ENCODE measurements around the gene GAL3ST1. TPM values are rescaled to one million over a fixed set of nuclear protein-coding genes. Genes with fewer than 3 reads are reported as not detected.
A peak's percentile ranks its signal among the peaks of the same experiment; 100 is the strongest.
"Not testable (repeated sequence)": the region's sequence is repeated elsewhere in the genome, so short reads cannot be mapped to it uniquely, and the experiment has no call there.

The GAL3ST1 gene
- total RNA-seq, 3 donors from 2014 or later: 0.16 to 0.38 TPM; not detected in 1

- DNase-seq (no peak), ATAC-seq (no peak)
- Mint-ChIP-seq H3K36me3 (ENCODE audit: insufficient read depth) (no peaks in the 10 kb centered on the region), H3K27me3 (ENCODE audit: low read depth) (peaks cover 9% of the 10 kb centered on the region), H3K4me1 (ENCODE audit: low read depth) (no peaks in the 10 kb centered on the region), H3K9me3 (no peaks in the 10 kb centered on the region), H3K4me3 (no peak overlapping the region)
Measured at GRCh38 chr22:30564761-30565119, 9.7 kb downstream of the GAL3ST1 start.

- ATAC-seq: no peak
- peaks cover 9% of the 10 kb centered on the region for H3K27me3 Mint-ChIP-seq (ENCODE audit: low read depth)
- H3K4me1 Mint-ChIP-seq (ENCODE audit: low read depth): no peaks in the 10 kb centered on the region
- no peak overlapping the region for H3K4me3 Mint-ChIP-seq
- no peaks in the 10 kb centered on the region for H3K36me3 Mint-ChIP-seq (ENCODE audit: insufficient read depth)
- H3K9me3 Mint-ChIP-seq: no peaks in the 10 kb centered on the region
- DNase-seq: no peak
Measured at GRCh38 chr22:30564045-30564760, 10.3 kb downstream of the GAL3ST1 start.

- H3K27me3 Mint-ChIP-seq (ENCODE audit: low read depth): peaks cover 4% of the 10 kb centered on the region
- no peak overlapping the region for H3K4me3 Mint-ChIP-seq
- no peaks in the 10 kb centered on the region for H3K36me3 Mint-ChIP-seq (ENCODE audit: insufficient read depth)
- no peaks in the 10 kb centered on the region for H3K4me1 Mint-ChIP-seq (ENCODE audit: low read depth)
- no peak for DNase-seq
- no peaks in the 10 kb centered on the region for H3K9me3 Mint-ChIP-seq
- no peak for ATAC-seq
Measured at GRCh38 chr22:30562366-30562765, 12.1 kb downstream of the GAL3ST1 start.

DNA sequence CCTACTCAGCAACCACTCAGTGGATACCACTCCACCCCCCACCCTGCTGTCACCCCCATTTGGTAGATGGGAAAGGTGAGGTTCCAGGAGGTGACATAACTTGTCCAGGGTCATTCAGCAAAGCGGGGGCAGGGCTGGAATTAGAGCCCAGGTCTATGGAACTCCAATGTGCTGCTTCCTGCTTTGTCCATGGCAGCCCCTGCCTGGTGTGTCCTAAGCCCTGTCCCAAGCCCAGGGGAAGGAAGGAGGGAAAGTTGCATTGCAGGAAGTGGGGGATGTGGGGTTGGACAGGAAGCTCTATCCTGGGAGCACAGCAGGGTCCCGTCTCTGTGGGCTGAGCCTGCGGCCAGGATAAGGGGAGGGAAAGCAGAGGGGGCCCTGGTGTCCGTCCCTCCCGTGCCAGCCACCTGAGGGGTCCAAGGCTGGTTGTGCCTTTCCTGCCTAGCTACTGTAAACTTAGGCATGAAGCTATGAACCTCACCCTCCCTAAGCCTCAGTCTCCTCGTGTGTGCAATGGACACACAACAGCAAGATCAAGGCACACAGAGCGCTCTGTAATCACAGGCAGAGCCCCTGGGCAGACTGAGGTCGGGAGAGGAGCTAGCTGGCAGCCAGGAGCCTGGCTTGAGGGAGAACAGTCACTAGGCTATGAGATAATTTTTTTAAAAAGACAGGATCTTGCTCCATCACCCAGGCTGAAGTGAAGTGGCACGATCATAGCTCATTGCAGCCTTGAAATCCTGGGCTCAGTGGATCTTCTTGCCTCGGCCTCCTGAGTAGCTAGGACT lies 12.9 kb downstream of the GAL3ST1 start:
- Mint-ChIP-seq H3K9me3 (no peaks in the 10 kb centered on the region), H3K36me3 (ENCODE audit: insufficient read depth) (no peaks in the 10 kb centered on the region), H3K4me3 (no peak overlapping the region), H3K4me1 (ENCODE audit: low read depth) (no peaks in the 10 kb centered on the region), H3K27me3 (ENCODE audit: low read depth) (peaks cover 4% of the 10 kb centered on the region)
- DNase-seq (no peak), ATAC-seq (no peak)

- H3K9me3 Mint-ChIP-seq; H3K4me1 Mint-ChIP-seq (ENCODE audit: low read depth); H3K4me3 Mint-ChIP-seq; H3K27me3 Mint-ChIP-seq (ENCODE audit: low read depth); DNase-seq; H3K36me3 Mint-ChIP-seq (ENCODE audit: insufficient read depth): not testable (repeated sequence)
- ATAC-seq: peak; percentile 54 to 63
Measured at GRCh38 chr22:30560643-30561202, 13.7 kb downstream of the GAL3ST1 start.

- no peak for DNase-seq
- Mint-ChIP-seq H3K36me3 (ENCODE audit: insufficient read depth) (peaks cover 4% of the 10 kb centered on the region), H3K4me1 (ENCODE audit: low read depth) (no peaks in the 10 kb centered on the region), H3K4me3 (no peak overlapping the region), H3K9me3 (no peaks in the 10 kb centered on the region), H3K27me3 (ENCODE audit: low read depth) (peaks cover 4% of the 10 kb centered on the region)
- ATAC-seq: no peak
Measured at GRCh38 chr22:30559889-30560288, 14.6 kb downstream of the GAL3ST1 start.

DNA sequence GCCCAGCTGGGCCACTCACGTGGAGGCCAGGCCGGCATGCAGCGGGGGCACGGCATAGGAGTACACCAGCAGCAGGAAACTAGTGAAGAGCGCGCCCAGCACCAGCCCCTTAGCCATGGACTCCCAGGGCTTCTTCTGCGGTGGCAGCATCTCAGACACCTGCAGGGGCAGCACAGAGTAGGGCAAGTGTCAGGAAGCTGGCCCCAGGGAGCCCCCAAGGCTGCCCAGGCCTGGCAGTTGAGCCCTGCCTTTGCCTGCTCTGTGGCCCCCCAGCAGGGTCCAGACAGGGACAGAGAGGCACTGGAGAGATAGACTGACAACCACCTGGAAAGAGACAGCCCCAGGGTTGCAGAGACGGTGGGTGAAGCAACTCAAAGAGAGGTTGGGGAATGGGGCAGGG lies 17.2 kb downstream of the GAL3ST1 start:
- ATAC-seq (no peak), DNase-seq (no peak)
- Mint-ChIP-seq H3K4me1 (ENCODE audit: low read depth) (no peaks in the 10 kb centered on the region), H3K4me3 (no peak overlapping the region), H3K36me3 (ENCODE audit: insufficient read depth) (peaks cover 4% of the 10 kb centered on the region), H3K27me3 (ENCODE audit: low read depth) (peaks cover 2% of the 10 kb centered on the region), H3K9me3 (no peaks in the 10 kb centered on the region)

GRCh38 chr22:30556388-30556787 lies 18.1 kb downstream of the GAL3ST1 start:
- H3K36me3 Mint-ChIP-seq (ENCODE audit: insufficient read depth): peaks cover 4% of the 10 kb centered on the region
- no peak for ATAC-seq
- H3K4me3 Mint-ChIP-seq: no peak overlapping the region
- no peaks in the 10 kb centered on the region for H3K4me1 Mint-ChIP-seq (ENCODE audit: low read depth)
- DNase-seq: no peak
- no peaks in the 10 kb centered on the region for H3K9me3 Mint-ChIP-seq
- H3K27me3 Mint-ChIP-seq (ENCODE audit: low read depth): peaks cover 2% of the 10 kb centered on the region

DNA sequence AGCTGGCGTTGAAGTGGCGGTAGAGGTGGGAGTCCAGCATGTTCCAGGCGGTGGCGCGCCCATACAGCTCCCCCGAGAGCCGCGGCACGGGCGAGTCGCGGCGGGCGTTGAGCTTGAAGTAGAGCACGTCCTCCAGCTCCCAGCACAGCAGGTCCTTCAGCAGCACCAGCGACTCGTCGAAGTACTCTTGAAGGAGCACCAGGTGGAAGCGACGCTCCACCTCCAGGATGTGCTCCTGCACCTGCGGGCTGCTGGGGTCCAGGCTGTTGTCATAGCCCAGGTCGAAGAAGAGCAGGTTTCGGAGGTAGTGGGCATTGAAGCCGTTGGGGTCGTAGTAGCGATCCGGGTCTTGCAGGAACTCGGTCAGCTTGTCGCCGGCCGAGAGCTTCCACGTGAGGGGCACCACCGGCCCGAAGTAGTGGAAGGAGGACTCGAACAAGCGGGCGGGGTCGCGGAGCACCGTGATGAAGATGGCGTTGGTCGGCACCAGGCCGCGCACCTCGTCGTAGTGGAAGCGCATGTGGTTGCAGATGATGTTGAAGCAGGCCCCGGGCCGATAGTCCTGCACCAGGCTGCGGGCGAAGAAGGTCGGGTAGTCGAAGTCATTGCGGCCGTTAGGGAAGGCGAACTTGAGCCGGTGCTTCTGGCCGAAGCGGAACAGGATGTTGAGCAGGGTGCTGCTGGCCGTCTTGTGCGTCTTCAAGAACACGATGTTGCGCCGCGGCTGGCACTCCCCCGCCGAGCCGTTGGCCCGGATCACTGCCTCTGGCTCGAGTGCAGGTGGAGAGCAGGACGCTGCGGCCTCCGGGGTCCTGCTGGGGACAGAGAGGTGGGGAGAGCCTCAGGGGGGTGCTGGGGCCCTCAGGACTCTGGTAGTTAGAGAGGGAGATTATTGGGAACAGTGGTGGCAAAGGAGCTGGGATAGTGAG lies 18.9 kb downstream of the GAL3ST1 start:
- no peaks in the 10 kb centered on the region for H3K27me3 Mint-ChIP-seq (ENCODE audit: low read depth)
- ATAC-seq (no peak), DNase-seq (no peak)
- H3K9me3 Mint-ChIP-seq: no peaks in the 10 kb centered on the region
- no peaks in the 10 kb centered on the region for H3K4me1 Mint-ChIP-seq (ENCODE audit: low read depth)
- peaks cover 4% of the 10 kb centered on the region for H3K36me3 Mint-ChIP-seq (ENCODE audit: insufficient read depth)
- H3K4me3 Mint-ChIP-seq: no peak overlapping the region

- no peaks in the 10 kb centered on the region for H3K4me1 Mint-ChIP-seq (ENCODE audit: low read depth)
- peaks cover 3% of the 10 kb centered on the region for H3K27me3 Mint-ChIP-seq (ENCODE audit: low read depth)
- no peaks in the 10 kb centered on the region for H3K9me3 Mint-ChIP-seq
- H3K4me3 Mint-ChIP-seq: no peak overlapping the region
- no peak for ATAC-seq
- no peak for DNase-seq
- peaks cover 4% of the 10 kb centered on the region for H3K36me3 Mint-ChIP-seq (ENCODE audit: insufficient read depth)
Measured at GRCh38 chr22:30553971-30554370, 20.5 kb downstream of the GAL3ST1 start.

DNA sequence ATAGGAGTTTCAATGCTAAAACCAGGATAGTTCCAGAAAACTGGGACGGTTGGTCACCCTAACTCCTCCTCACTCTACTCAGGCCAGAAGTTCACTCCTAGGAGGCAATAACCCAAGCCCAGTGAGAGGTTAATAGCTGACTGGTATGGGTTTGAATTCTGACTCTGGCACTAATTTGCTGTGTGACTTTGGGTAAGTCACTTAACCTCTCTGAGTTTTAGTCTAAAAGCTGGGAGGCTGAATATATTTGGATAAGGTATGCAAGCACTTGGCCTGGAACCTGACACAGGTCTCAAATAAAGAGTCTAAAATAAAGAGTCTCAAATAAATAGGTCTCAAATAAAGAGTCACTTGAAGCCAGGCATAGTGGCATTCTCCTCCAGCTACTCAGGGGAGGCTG lies 21.7 kb downstream of the GAL3ST1 start:
- DNase-seq (no peak), ATAC-seq (no peak)
- H3K27me3 Mint-ChIP-seq (ENCODE audit: low read depth): peaks cover 3% of the 10 kb centered on the region
- H3K4me3 Mint-ChIP-seq: no peak overlapping the region
- H3K36me3 Mint-ChIP-seq (ENCODE audit: insufficient read depth): peaks cover 4% of the 10 kb centered on the region
- no peaks in the 10 kb centered on the region for H3K9me3 Mint-ChIP-seq
- H3K4me1 Mint-ChIP-seq (ENCODE audit: low read depth): no peaks in the 10 kb centered on the region

DNA sequence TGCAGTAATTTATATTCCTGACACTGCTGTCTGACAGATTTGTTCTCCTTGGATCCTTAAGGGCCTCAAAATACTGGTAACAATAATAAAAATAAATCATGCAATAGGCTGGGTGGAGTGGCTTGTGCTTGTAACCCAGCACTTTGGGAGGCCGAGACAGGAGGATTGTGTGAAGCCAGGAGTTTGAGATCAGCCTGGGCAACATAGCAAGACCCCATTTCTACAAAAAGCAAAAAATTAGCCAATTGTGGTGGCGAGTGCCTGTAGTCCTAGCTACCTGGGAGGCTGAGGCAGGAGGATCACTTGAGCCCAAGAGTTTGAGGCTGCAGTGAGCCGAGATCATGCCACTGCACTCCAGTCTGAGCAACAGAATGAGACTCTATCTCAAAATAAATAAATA lies 22.7 kb downstream of the GAL3ST1 start:
- not testable (repeated sequence) for H3K9me3 Mint-ChIP-seq; H3K4me3 Mint-ChIP-seq; ATAC-seq; H3K36me3 Mint-ChIP-seq (ENCODE audit: insufficient read depth); DNase-seq; H3K4me1 Mint-ChIP-seq (ENCODE audit: low read depth); H3K27me3 Mint-ChIP-seq (ENCODE audit: low read depth)

DNA sequence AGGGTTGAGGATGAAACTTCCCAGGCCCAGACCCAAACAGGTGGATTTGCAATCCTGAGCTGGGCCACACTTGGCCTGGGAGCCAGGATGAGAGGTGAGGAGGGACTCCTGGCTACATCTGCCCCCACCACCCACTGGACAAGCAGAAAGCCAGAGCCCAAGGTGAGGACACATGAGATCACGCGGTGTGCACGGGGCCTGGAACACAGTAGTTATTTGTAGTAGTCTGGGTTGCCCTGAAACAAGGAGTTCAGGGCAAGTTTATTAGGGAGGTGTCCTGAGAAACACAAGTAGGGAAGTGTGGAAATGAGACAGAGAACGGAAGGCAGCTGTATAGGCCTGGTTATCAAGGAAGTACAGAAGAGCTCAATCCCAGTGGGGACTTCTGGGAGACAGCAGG lies 27.3 kb downstream of the GAL3ST1 start:
- Mint-ChIP-seq H3K36me3 (ENCODE audit: insufficient read depth) (no peaks in the 10 kb centered on the region), H3K9me3 (no peaks in the 10 kb centered on the region), H3K4me3 (no peak overlapping the region), H3K27me3 (ENCODE audit: low read depth) (peaks cover 34% of the 10 kb centered on the region), H3K4me1 (ENCODE audit: low read depth) (peaks cover 3% of the 10 kb centered on the region)
- ATAC-seq: no peak
- DNase-seq: no peak

- no peak for DNase-seq
- Mint-ChIP-seq H3K4me3 (no peak within 1 kb of the TSS), H3K4me1 (ENCODE audit: low read depth) (peaks cover 3% of the 10 kb centered on the region), H3K9me3 (no peaks in the 10 kb centered on the region), H3K36me3 (ENCODE audit: insufficient read depth) (no peaks in the 10 kb centered on the region), H3K27me3 (ENCODE audit: low read depth) (peaks cover 36% of the 10 kb centered on the region)
- ATAC-seq: no peak
Measured at GRCh38 chr22:30546616-30547015, 27.8 kb downstream of the GAL3ST1 start, which contains the start of gene SEC14L6. TSS of gene SEC14L6 (minus strand) at chr22:30546741. CDS start at chr22:30546682, 59 bp downstream.
